Measurements from ENCODE around the gene KDM6A. TPM values are rescaled to one million over a fixed set of nuclear protein-coding genes. Genes with fewer than 3 reads are reported as not detected.

KDM6A gene
- total RNA-seq, 1 experiment from 2014 or later: 24.0 TPM

- intact Hi-C loops (cut with micrococcal nuclease; ENCODE audit: unreplicated experiment) (no loop called here), in situ Hi-C loops (cut with HindIII; ENCODE audit: low pct_unique_long_range_greater_than_20kb, low sequenced_read_pairs) (no loop called here)
- TF ChIP-seq TCF7L2 (IDR thresholded peaks at IDR 0.05; ENCODE audit: low read depth, low read length) (no peak), CTCF (IDR thresholded peaks at IDR 0.05) (no peak), REST (IDR thresholded peaks at IDR 0.05; ENCODE audit: insufficient read depth in 1 of 2, low read depth in 2 of 2, low read length in 1 of 2) (no peak), POLR2AphosphoS5 (IDR thresholded peaks at IDR 0.05; ENCODE audit: low read depth, low read length) (no peak), SIN3A (IDR thresholded peaks at IDR 0.05; ENCODE audit: borderline replicate concordance, insufficient read depth, low read depth, low read length) (no peak)
- no peak for DNase-seq (ENCODE audit: low read depth, low spot score)
- Histone ChIP-seq H3K4me3 (ENCODE audit: low read depth in 2 of 2, low read length in 2 of 2) (no peak overlapping the region), H3K4me1 (ENCODE audit: control insufficient read depth, insufficient read depth, low read length) (no peaks in the 10 kb centered on the region), H3K36me3 (ENCODE audit: control insufficient read depth, insufficient read depth, low read length) (no peaks in the 10 kb centered on the region), H3K9me3 (ENCODE audit: control insufficient read depth, insufficient read depth, low read depth, low read length) (no peaks in the 10 kb centered on the region), H3K27me3 (ENCODE audit: control insufficient read depth, insufficient read depth, low read length) (no peaks in the 10 kb centered on the region), H3K27ac (ENCODE audit: low read length) (no peak overlapping the region)
- ATAC-seq: no peak
- POLR2A ChIA-PET: no interaction called here
- CTCF ChIA-PET: no interaction called here
- BruUV-seq (replicated peaks): no TSS peak
Measured at GRCh38 chrX:45137531-45137930, 264.5 kb downstream of the KDM6A start.

- Histone ChIP-seq H3K4me3 (ENCODE audit: low read depth in 2 of 2, low read length in 2 of 2) (no peak overlapping the region), H3K9me3 (ENCODE audit: control insufficient read depth, insufficient read depth, low read depth, low read length) (no peaks in the 10 kb centered on the region)
Measured at GRCh38 chrX:45138525-45138924, 265.5 kb downstream of the KDM6A start.

More at GRCh38 chrX:45138525-45138924, 265.5 kb downstream of the KDM6A start:
- DNase-seq (ENCODE audit: low read depth, low spot score) (no peak), ATAC-seq (no peak)
- H3K27me3 ChIP-seq (ENCODE audit: control insufficient read depth, insufficient read depth, low read length): no peaks in the 10 kb centered on the region
- H3K4me1 ChIP-seq (ENCODE audit: control insufficient read depth, insufficient read depth, low read length): no peaks in the 10 kb centered on the region
- BruUV-seq (replicated peaks): no TSS peak
- POLR2A ChIA-PET: no interaction called here
- H3K36me3 ChIP-seq (ENCODE audit: control insufficient read depth, insufficient read depth, low read length): no peaks in the 10 kb centered on the region
- CTCF ChIA-PET: no interaction called here
- intact Hi-C loops (cut with micrococcal nuclease; ENCODE audit: unreplicated experiment) (no loop called here), in situ Hi-C loops (cut with HindIII; ENCODE audit: low pct_unique_long_range_greater_than_20kb, low sequenced_read_pairs) (no loop called here)
- no peak overlapping the region for H3K27ac ChIP-seq (ENCODE audit: low read length)
- TF ChIP-seq POLR2AphosphoS5 (IDR thresholded peaks at IDR 0.05; ENCODE audit: low read depth, low read length): no peak
- TF ChIP-seq SIN3A (IDR thresholded peaks at IDR 0.05; ENCODE audit: borderline replicate concordance, insufficient read depth, low read depth, low read length): no peak
- TF ChIP-seq TCF7L2 (IDR thresholded peaks at IDR 0.05; ENCODE audit: low read depth, low read length): no peak
- no peak for TF ChIP-seq CTCF (IDR thresholded peaks at IDR 0.05)
- no peak for TF ChIP-seq REST (IDR thresholded peaks at IDR 0.05; ENCODE audit: insufficient read depth in 1 of 2, low read depth in 2 of 2, low read length in 1 of 2)
